Neural crest cell (in vitro differentiated cells): ENCODE results near the gene GKAP1. TPM values are rescaled to one million over a fixed set of nuclear protein-coding genes. Genes with fewer than 3 reads are reported as not detected.

Experiments
- DNase-seq: peaks from one replicate; pipeline ENCODE4 v3.0.0; 2021; ENCODE audit warnings: low read depth, mixed read lengths, low spot score
- H3K27ac Mint-ChIP-seq: one replicate; pipeline ENCODE4 v1.8.0; 2021; ENCODE audit warnings: mild to moderate bottlenecking, mixed read lengths; ENCODE audit not compliant: unreplicated experiment
- H3K27me3 Mint-ChIP-seq: 2 replicates; pipeline ENCODE4 v1.8.0; 2021; ENCODE audit warnings: low read depth, mild to moderate bottlenecking, mixed read lengths
- H3K36me3 Mint-ChIP-seq: 2 replicates; pipeline ENCODE4 v1.8.0; 2021; ENCODE audit warnings: low read depth, mild to moderate bottlenecking, mixed read lengths
- H3K4me1 Mint-ChIP-seq: 2 replicates; pipeline ENCODE4 v1.8.0; 2021; ENCODE audit warnings: mixed read lengths
- H3K4me3 Mint-ChIP-seq: one replicate; pipeline ENCODE4 v1.8.0; 2021; ENCODE audit warnings: mild to moderate bottlenecking, mixed read lengths
- H3K9me3 Mint-ChIP-seq: 2 replicates; pipeline ENCODE4 v1.8.0; 2021; ENCODE audit warnings: mixed read lengths
- total RNA-seq: library from RNA; stranded (reverse); gene quantifications from 2 replicates; pipeline ENCODE4 v1.2.1, GENCODE V29; 2021
- TF ChIP-seq, protein P1 (sequence below): fragments of 200-600 bp; sonication (generic); conservative IDR thresholded peaks from 2 replicates; pipeline ENCODE4 v1.5.0; 2021; ENCODE audit warnings: antibody characterized with exemption, mild to moderate bottlenecking

Gene GKAP1
- total RNA-seq, 1 donor from 2014 or later: 11.1 TPM

DNA sequence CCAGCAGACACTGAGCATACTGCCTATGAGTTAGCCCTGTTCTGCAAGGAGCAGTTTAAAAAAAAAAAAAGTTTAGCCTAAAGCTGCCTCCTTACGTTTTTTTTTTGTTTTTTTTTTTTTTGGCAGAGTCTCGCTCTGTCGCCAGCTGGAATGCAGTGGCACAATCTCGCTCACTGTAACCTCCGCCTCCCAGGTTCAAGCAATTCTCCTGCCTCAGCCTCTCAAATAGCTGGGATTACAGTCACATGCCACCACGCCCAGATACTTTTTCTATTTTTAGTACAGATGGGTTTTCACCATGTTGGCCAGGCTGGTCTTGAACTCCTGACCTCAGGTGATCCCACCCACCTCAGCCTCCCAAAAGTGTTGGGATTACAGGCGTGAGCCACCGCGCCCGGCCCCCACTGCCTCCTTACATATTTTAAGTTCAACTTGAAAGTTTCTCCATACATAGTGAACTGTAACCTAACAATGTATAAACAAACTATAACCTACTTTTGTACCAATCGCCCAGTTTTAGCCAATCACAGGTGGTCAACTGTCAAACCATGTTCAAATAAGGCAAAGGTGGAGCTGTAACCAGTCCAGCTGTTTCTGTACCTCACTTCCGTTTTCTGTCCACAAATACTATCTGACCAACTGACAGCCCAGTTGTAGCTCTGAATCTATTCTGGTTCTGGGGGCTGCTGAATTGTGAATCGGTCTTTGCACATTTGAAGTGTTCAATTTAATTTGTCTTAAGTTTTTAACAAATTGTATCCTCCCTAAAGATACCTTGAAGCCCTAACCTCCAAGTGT lies 17.1 kb downstream of the GKAP1 start:
- H3K36me3 Mint-ChIP-seq: peaks cover 15% of the 10 kb centered on the region

DNA sequence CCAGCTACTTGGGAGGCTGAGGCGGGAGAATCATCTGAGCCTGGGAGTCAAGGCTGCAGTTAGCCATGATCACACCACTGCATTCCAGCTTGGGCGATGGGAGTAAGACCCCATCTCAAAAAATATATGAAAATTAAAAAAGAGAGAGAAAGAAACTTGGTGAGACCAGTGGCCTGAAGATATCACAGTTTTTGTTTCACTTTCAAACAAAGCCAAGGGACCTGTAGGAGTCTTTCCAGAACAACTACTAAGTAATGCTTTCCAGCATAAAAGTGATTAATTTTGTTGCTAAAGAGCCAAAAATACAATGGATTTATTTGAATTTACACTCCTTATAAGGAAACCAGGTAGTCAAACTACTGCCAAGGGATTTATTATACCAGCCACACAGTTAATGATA lies 23.5 kb downstream of the GKAP1 start:
- DNase-seq: no peak
- Mint-ChIP-seq H3K36me3 (peaks cover 4% of the 10 kb centered on the region), H3K27ac (no peak overlapping the region), H3K27me3 (no peaks in the 10 kb centered on the region), H3K4me3 (no peak overlapping the region), H3K9me3 (no peaks in the 10 kb centered on the region), H3K4me1 (no peaks in the 10 kb centered on the region)
- TF ChIP-seq, protein P1, sequence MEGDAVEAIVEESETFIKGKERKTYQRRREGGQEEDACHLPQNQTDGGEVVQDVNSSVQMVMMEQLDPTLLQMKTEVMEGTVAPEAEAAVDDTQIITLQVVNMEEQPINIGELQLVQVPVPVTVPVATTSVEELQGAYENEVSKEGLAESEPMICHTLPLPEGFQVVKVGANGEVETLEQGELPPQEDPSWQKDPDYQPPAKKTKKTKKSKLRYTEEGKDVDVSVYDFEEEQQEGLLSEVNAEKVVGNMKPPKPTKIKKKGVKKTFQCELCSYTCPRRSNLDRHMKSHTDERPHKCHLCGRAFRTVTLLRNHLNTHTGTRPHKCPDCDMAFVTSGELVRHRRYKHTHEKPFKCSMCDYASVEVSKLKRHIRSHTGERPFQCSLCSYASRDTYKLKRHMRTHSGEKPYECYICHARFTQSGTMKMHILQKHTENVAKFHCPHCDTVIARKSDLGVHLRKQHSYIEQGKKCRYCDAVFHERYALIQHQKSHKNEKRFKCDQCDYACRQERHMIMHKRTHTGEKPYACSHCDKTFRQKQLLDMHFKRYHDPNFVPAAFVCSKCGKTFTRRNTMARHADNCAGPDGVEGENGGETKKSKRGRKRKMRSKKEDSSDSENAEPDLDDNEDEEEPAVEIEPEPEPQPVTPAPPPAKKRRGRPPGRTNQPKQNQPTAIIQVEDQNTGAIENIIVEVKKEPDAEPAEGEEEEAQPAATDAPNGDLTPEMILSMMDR: no peak

More for the DNA sequence above, 17.1 kb downstream of the GKAP1 start:
- TF ChIP-seq, protein P1: no peak
- Mint-ChIP-seq H3K27ac (no peak overlapping the region), H3K4me3 (no peak overlapping the region), H3K9me3 (no peaks in the 10 kb centered on the region), H3K4me1 (no peaks in the 10 kb centered on the region), H3K27me3 (no peaks in the 10 kb centered on the region)
- DNase-seq: no peak

DNA sequence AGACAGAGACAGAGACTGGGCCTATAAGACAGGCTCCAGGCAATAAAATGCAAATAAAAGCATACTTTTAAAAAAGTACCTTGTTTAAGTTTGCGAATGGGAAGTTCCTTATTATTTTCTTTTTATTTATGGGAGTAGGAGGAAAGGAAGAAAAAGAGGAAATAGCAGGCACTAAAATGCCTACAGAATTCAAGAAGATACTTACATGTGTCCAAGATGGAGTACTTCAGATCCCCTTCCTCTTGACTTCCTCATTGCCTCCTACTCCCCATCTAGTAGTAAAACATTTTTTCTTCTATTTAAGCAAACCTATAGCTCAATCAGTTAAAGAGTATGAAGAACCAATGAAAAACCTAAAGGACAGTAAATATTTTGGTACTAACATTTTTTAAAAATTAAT lies 24.8 kb downstream of the GKAP1 start:
- no peaks in the 10 kb centered on the region for H3K36me3 Mint-ChIP-seq
- TF ChIP-seq, protein P1: no peak
- no peak overlapping the region for H3K4me3 Mint-ChIP-seq

DNA sequence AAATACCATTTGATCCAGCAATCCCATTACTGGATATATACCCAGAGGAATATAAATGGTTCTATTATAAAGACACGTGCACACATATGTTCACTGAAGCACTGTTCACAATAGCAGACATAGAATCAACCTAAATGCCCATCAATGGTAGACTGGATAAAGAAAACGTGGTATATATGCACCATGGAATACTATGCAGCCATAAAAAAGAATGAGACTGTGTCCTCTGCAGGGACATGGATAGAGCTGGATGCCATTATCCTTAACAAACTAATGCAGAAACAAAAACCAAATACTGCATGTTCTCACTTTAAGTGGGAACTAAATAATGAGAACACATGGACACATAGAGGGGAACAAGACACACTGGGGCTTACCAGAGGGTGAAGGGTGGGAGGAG lies 39.4 kb downstream of the GKAP1 start:
- Mint-ChIP-seq H3K27me3 (no peaks in the 10 kb centered on the region), H3K4me1 (no peaks in the 10 kb centered on the region), H3K9me3 (no peaks in the 10 kb centered on the region), H3K4me3 (no peak overlapping the region), H3K27ac (no peak overlapping the region), H3K36me3 (no peaks in the 10 kb centered on the region)
- DNase-seq: no peak
- TF ChIP-seq, protein P1: no peak

More for the DNA sequence above, 24.8 kb downstream of the GKAP1 start:
- no peak overlapping the region for H3K27ac Mint-ChIP-seq
- H3K9me3 Mint-ChIP-seq: no peaks in the 10 kb centered on the region
- no peaks in the 10 kb centered on the region for H3K4me1 Mint-ChIP-seq
- DNase-seq: no peak
- no peaks in the 10 kb centered on the region for H3K27me3 Mint-ChIP-seq

DNA sequence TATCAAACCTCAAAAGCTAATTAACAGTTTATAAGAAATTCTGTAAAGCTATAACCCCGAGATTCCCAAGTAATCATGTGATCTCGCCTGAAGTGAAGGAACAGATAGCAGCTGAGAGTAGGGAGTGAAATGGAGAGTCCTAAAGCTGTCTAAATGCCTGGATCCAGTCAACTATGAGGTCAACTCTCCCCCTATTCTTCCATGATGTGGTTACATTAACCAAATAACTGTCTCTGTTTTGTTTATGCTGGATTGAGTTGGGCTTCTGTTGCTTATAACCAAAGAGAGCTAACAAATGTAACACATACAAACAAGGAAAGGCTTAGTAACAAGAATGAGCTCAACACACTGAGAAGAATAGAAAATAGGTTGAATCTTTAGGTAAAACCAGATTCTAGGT lies 41.6 kb downstream of the GKAP1 start:
- H3K9me3 Mint-ChIP-seq: no peaks in the 10 kb centered on the region
- H3K36me3 Mint-ChIP-seq: no peaks in the 10 kb centered on the region
- H3K27ac Mint-ChIP-seq: no peak overlapping the region
- no peak for DNase-seq
- no peaks in the 10 kb centered on the region for H3K4me1 Mint-ChIP-seq
- no peak overlapping the region for H3K4me3 Mint-ChIP-seq
- TF ChIP-seq, protein P1: no peak
- no peaks in the 10 kb centered on the region for H3K27me3 Mint-ChIP-seq
